Panc1 (cell line): Measurements from ENCODE around the gene SCIMP. TPM values are rescaled to one million over a fixed set of nuclear protein-coding genes. Genes with fewer than 3 reads are reported as not detected.

Source experiments
- ATAC-seq: fragments of 200-7000 bp; cut with Tn5 transposase; 2 replicates; pipeline ENCODE4 v1.9.1; 2020; ENCODE audit warnings: mild to moderate bottlenecking, moderate library complexity
- BruUV-seq: library from RNA; stranded (reverse); fragments of 400-500 nt; replicated peaks from 2 replicates; lab custom pipeline; 2021; lab: Mats Ljungman, UMichigan
- CTCF ChIA-PET: fragments of 300-600 bp; sonication (Branson Sonifier 250); formaldehyde crosslinking; loops from one replicate; lab custom pipeline; 2022; ENCODE audit warnings: antibody characterized with exemption; lab: Charles Lee
- POLR2A ChIA-PET: fragments of 300-600 bp; sonication (Branson Sonifier 250); formaldehyde crosslinking; loops from one replicate; lab custom pipeline; 2022; ENCODE audit warnings: antibody characterized with exemption; lab: Charles Lee
- DNase-seq: peaks from one replicate; pipeline ENCODE4 v3.0.0-alpha.2; 2010; ENCODE audit warnings: low read depth, low spot score
- H3K27ac ChIP-seq: 2 replicates; pipeline ENCODE4 v1.5.1; 2011; ENCODE audit warnings: mild to moderate bottlenecking, low read length, inconsistent platforms
- H3K27me3 ChIP-seq: fragments of 200-500 bp; sonication (Bioruptor generic); 2 replicates; pipeline ENCODE4 v1.6.0; 2014; ENCODE audit warnings: low read length, inconsistent platforms; ENCODE audit not compliant: control insufficient read depth, insufficient read depth
- H3K36me3 ChIP-seq: fragments of 200-500 bp; sonication (Bioruptor generic); 2 replicates; pipeline ENCODE4 v1.5.1; 2014; ENCODE audit warnings: inconsistent platforms, mild to moderate bottlenecking, low read length, moderate library complexity; ENCODE audit not compliant: control insufficient read depth, insufficient read depth
- H3K4me1 ChIP-seq: 2 replicates; pipeline ENCODE4 v1.5.1; 2011; ENCODE audit warnings: inconsistent platforms, mild to moderate bottlenecking, low read length, moderate library complexity; ENCODE audit not compliant: control insufficient read depth, insufficient read depth
- H3K4me3 ChIP-seq, 2 experiments: 2 replicates each; pipeline ENCODE4 v1.5.1; 2011 to 2012; ENCODE audit warnings: low read depth in 2 of 2, low read length in 2 of 2, mild to moderate bottlenecking in 2 of 2, inconsistent platforms in 1 of 2, moderate library complexity in 1 of 2
- H3K9me3 ChIP-seq: fragments of 200-500 bp; sonication (Bioruptor generic); 2 replicates; pipeline ENCODE4 v1.5.1; 2014; ENCODE audit warnings: low read depth, mild to moderate bottlenecking, inconsistent platforms, low read length, moderate library complexity; ENCODE audit not compliant: control insufficient read depth, insufficient read depth
- CTCF ChIP-seq: fragments of 450-650 bp; IDR thresholded peaks from 2 replicates; pipeline ENCODE4 v1.5.1; 2017; ENCODE audit warnings: mild to moderate bottlenecking
- POLR2AphosphoS5 ChIP-seq: IDR thresholded peaks from 2 replicates; pipeline ENCODE4 v1.6.1; 2012; ENCODE audit warnings: mild to moderate bottlenecking, low read depth, low read length, moderate library complexity
- REST ChIP-seq, 2 experiments: IDR thresholded peaks; 2 replicates each; pipeline ENCODE4 v1.6.1; 2011 to 2012; ENCODE audit warnings: low read depth in 2 of 2, control low read depth in 1 of 2, low read length in 1 of 2, mild to moderate bottlenecking in 1 of 2, moderate library complexity in 1 of 2; ENCODE audit not compliant: insufficient read depth in 1 of 2
- SIN3A ChIP-seq: IDR thresholded peaks from 2 replicates; pipeline ENCODE4 v1.6.1; 2012; ENCODE audit warnings: low read depth, mild to moderate bottlenecking, low read length, moderate library complexity, borderline replicate concordance; ENCODE audit not compliant: insufficient read depth
- TCF7L2 ChIP-seq: IDR thresholded peaks from 2 replicates; pipeline ENCODE4 v1.6.1; 2011; ENCODE audit warnings: mild to moderate bottlenecking, low read depth, low read length, inconsistent platforms
- in situ Hi-C: cut with HindIII; loops from 2 replicates; pipeline ENCODE4 v1.10.0; 2016; ENCODE audit warnings: low sequenced_read_pairs, low pct_unique_long_range_greater_than_20kb
- intact Hi-C: fragments of 100-400 bp; cut with micrococcal nuclease; formaldehyde crosslinking; loops from one replicate; pipeline ENCODE4 v1.10.0; 2022; ENCODE audit not compliant: unreplicated experiment
- total RNA-seq: library from RNA; stranded (reverse); gene quantifications from one replicate; pipeline ENCODE4 v1.2.1, GENCODE V29; 2021; ENCODE audit not compliant: unreplicated experiment

Gene SCIMP
- total RNA-seq, 1 experiment from 2014 or later: not detected

GRCh38 chr17:5183410-5183793, 51.3 kb downstream of the SCIMP start:
- intact Hi-C loops: no loop called here
- ATAC-seq (no peak), DNase-seq (no peak)
- CTCF ChIA-PET: no interaction called here
- Histone ChIP-seq H3K4me1 (no peaks in the 10 kb centered on the region), H3K27me3 (no peaks in the 10 kb centered on the region), H3K4me3 (no peak overlapping the region), H3K36me3 (no peaks in the 10 kb centered on the region), H3K27ac (no peak overlapping the region), H3K9me3 (peaks cover 64% of the 10 kb centered on the region)
- in situ Hi-C loops: no loop called here
- no peak for TF ChIP-seq POLR2AphosphoS5
- TF ChIP-seq CTCF: no peak
- TF ChIP-seq REST (IDR thresholded peaks at IDR 0.05; ENCODE audit: insufficient read depth in 1 of 2, low read depth in 2 of 2, low read length in 1 of 2): no peak
- no peak for TF ChIP-seq SIN3A
- no peak for TF ChIP-seq TCF7L2
- no TSS peak for BruUV-seq
- POLR2A ChIA-PET: no interaction called here

GRCh38 chr17:5182597-5183409, 51.9 kb downstream of the SCIMP start:
- Histone ChIP-seq H3K4me3 (no peak overlapping the region), H3K27ac (no peak overlapping the region), H3K4me1 (no peaks in the 10 kb centered on the region), H3K9me3 (peaks cover 64% of the 10 kb centered on the region), H3K36me3 (no peaks in the 10 kb centered on the region), H3K27me3 (no peaks in the 10 kb centered on the region)
- TF ChIP-seq REST (IDR thresholded peaks at IDR 0.05; ENCODE audit: insufficient read depth in 1 of 2, low read depth in 2 of 2, low read length in 1 of 2) (no peak), TCF7L2 (no peak), POLR2AphosphoS5 (no peak), SIN3A (no peak)
- DNase-seq (no peak), ATAC-seq (no peak)
- CTCF ChIA-PET: no interaction called here
- BruUV-seq: no TSS peak
- POLR2A ChIA-PET: no interaction called here
- intact Hi-C loops (no loop called here), in situ Hi-C loops (no loop called here)
